Measurements from ENCODE around the gene TAOK1.

TAOK1 gene

DNA sequence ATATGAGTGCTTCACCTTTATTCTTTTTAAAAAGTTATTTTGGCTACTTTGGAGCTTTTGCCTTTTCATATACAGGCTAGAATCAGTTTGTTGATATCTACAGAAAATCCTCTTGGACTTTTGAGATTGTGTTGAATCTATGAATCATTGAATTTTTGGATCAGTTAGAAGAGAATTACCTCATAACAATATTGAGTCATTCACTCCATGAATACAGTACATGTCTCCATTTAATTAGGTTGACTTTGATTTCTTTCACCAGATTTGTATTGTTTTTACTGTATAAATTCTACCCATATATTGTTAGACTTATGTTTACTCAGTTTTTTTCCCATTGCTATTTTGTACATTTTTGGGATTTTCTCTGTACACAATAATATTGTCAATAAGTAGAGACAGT, 54.4 kb downstream of the TAOK1 start:
- DNase-seq (ENCODE audit: low spot score): no peak
- no peak for TF ChIP-seq CTCF (IDR thresholded peaks at IDR 0.05; ENCODE audit: borderline replicate concordance, control extremely low read depth, extremely low read depth, insufficient read depth, missing control alignments)
- in situ Hi-C loops (cut with MboI; ENCODE audit: low sequenced_read_pairs, unreplicated experiment): no loop called here

DNA sequence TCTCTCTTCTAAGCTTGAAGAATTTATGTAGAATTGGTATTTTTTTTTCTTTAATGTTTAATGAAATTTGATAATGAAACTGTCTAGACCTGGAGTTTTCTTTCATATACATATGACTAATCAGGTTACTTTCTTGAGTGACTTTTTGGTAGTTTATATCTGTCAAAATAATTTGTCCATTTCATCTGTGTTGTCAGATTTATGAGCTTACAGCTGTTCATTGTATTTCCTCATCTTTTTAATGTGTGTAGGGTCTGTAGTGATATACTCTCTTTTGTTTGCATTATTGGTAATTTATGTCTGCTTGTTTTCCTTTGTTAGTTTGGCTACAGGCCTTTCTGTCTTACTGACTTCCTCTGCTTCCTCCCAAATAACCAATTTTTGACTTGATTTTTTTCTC, 55.7 kb downstream of the TAOK1 start:
- TF ChIP-seq CTCF (IDR thresholded peaks at IDR 0.05; ENCODE audit: borderline replicate concordance, control extremely low read depth, extremely low read depth, insufficient read depth, missing control alignments): no peak
- no peak for DNase-seq (ENCODE audit: low spot score)
- in situ Hi-C loops (cut with MboI; ENCODE audit: low sequenced_read_pairs, unreplicated experiment): no loop called here

- DNase-seq (ENCODE audit: low spot score): no peak
- TF ChIP-seq CTCF (IDR thresholded peaks at IDR 0.05; ENCODE audit: borderline replicate concordance, control extremely low read depth, extremely low read depth, insufficient read depth, missing control alignments): no peak
- in situ Hi-C loops (cut with MboI; ENCODE audit: low sequenced_read_pairs, unreplicated experiment): no loop called here
Measured at GRCh38 chr17:29449865-29450671, 59.9 kb downstream of the TAOK1 start.

GRCh38 chr17:29451121-29451742, 61.1 kb downstream of the TAOK1 start:
- TF ChIP-seq CTCF (IDR thresholded peaks at IDR 0.05; ENCODE audit: borderline replicate concordance, control extremely low read depth, extremely low read depth, insufficient read depth, missing control alignments): no peak
- no peak for DNase-seq (ENCODE audit: low spot score)
- in situ Hi-C loops (cut with MboI; ENCODE audit: low sequenced_read_pairs, unreplicated experiment): no loop called here

- no peak for DNase-seq (ENCODE audit: low spot score)
- TF ChIP-seq CTCF (IDR thresholded peaks at IDR 0.05; ENCODE audit: borderline replicate concordance, control extremely low read depth, extremely low read depth, insufficient read depth, missing control alignments): no peak
- in situ Hi-C loops (cut with MboI; ENCODE audit: low sequenced_read_pairs, unreplicated experiment): no loop called here
Measured at GRCh38 chr17:29458066-29458465, 67.9 kb downstream of the TAOK1 start.

DNA sequence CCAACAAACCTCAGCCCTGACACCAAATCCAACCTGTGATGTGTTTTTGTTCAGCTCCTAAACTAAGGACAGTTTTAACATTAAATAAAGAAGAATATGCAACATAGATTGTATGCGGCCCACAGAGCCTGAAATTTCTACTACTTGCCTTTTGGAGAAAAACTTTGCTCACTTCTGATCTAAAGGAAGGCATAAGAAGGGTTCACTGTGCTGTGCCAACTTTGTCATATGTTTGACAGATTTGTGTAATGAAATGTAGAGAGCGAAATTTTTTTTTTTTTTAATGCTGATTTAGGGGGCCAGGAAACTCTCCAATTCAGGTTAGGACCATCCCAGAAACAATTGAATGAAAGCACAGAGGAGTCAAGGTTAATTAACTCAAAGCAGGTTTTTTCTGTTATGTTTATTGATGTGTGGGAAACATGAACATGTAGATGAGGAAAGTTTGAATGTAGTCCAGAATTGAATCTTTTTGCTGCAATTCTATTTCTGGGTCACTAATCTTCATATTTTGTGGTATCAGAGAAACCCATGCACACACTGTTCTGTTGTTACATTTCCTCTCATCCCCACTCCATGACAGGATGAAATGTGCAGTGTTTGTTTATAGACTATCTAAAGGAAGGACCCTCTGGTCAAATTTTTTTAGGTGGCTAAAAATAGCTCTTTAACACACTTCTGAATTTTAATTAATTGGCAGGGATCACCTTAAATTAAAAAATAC, 71.5 kb downstream of the TAOK1 start:
- no peak for TF ChIP-seq CTCF (IDR thresholded peaks at IDR 0.05; ENCODE audit: borderline replicate concordance, control extremely low read depth, extremely low read depth, insufficient read depth, missing control alignments)
- in situ Hi-C loops (cut with MboI; ENCODE audit: low sequenced_read_pairs, unreplicated experiment): no loop called here
- DNase-seq (ENCODE audit: low spot score): no peak

Measured in GM13976 (cell line).